ENCODE data around the gene C14orf119. TPM values are rescaled to one million over a fixed set of nuclear protein-coding genes. Genes with fewer than 3 reads are reported as not detected.

Gene C14orf119
- total and polyA plus RNA-seq, 9 of the 15 experiments (the other 6 are each of a cell fraction or from before 2014, with no cell fraction given) = 36.7 to 251 (median 51.8) TPM

GRCh38 chr14:23128969-23129758 lies 33.9 kb downstream of the C14orf119 start (continued):
- TF ChIP-seq L3MBTL2 (IDR thresholded peaks at IDR 0.05) (no peak), NELFE (IDR thresholded peaks at IDR 0.05; ENCODE audit: insufficient read depth, insufficient read length) (no peak), BRD9 (IDR thresholded peaks at IDR 0.05; ENCODE audit: low read depth, partially characterized antibody) (no peak), UBTF (IDR thresholded peaks at IDR 0.05; ENCODE audit: borderline replicate concordance in 1 of 2, low read depth in 2 of 2, low read length in 2 of 2) (0 out of 4 replicates have a peak, but pooled peaks of 1 of the 2 experiments have one; percentile 16), MECOM (CRISPR knock-in tag; IDR thresholded peaks at IDR 0.05) (peak; percentile 57; the same call in 1 of the 2 replicates), MYNN (IDR thresholded peaks at IDR 0.05) (no peak), MYNN (CRISPR knock-in tag; IDR thresholded peaks at IDR 0.05) (no peak), SMARCB1 (IDR thresholded peaks at IDR 0.05; ENCODE audit: insufficient read length, low read depth) (no peak), EP400 (IDR thresholded peaks at IDR 0.05) (no peak), ZNF668 (CRISPR knock-in tag; IDR thresholded peaks at IDR 0.05) (no peak), CBFA2T3 (IDR thresholded peaks at IDR 0.05) (peak; percentile 89), ZC3H8 (IDR thresholded peaks at IDR 0.05) (no peak), HNRNPLL (IDR thresholded peaks at IDR 0.05; ENCODE audit: low read depth, low read length, poor library complexity, severe bottlenecking) (no peak), THAP7 (CRISPR knock-in tag; IDR thresholded peaks at IDR 0.05) (no peak), ZC3H4 (CRISPR knock-in tag; IDR thresholded peaks at IDR 0.05; ENCODE audit: borderline replicate concordance) (no peak), TGIF2 (CRISPR knock-in tag; IDR thresholded peaks at IDR 0.05) (no peak)
- TF ChIP-seq, protein P1, sequence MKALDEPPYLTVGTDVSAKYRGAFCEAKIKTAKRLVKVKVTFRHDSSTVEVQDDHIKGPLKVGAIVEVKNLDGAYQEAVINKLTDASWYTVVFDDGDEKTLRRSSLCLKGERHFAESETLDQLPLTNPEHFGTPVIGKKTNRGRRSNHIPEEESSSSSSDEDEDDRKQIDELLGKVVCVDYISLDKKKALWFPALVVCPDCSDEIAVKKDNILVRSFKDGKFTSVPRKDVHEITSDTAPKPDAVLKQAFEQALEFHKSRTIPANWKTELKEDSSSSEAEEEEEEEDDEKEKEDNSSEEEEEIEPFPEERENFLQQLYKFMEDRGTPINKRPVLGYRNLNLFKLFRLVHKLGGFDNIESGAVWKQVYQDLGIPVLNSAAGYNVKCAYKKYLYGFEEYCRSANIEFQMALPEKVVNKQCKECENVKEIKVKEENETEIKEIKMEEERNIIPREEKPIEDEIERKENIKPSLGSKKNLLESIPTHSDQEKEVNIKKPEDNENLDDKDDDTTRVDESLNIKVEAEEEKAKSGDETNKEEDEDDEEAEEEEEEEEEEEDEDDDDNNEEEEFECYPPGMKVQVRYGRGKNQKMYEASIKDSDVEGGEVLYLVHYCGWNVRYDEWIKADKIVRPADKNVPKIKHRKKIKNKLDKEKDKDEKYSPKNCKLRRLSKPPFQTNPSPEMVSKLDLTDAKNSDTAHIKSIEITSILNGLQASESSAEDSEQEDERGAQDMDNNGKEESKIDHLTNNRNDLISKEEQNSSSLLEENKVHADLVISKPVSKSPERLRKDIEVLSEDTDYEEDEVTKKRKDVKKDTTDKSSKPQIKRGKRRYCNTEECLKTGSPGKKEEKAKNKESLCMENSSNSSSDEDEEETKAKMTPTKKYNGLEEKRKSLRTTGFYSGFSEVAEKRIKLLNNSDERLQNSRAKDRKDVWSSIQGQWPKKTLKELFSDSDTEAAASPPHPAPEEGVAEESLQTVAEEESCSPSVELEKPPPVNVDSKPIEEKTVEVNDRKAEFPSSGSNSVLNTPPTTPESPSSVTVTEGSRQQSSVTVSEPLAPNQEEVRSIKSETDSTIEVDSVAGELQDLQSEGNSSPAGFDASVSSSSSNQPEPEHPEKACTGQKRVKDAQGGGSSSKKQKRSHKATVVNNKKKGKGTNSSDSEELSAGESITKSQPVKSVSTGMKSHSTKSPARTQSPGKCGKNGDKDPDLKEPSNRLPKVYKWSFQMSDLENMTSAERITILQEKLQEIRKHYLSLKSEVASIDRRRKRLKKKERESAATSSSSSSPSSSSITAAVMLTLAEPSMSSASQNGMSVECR (CRISPR knock-in tag; IDR thresholded peaks at IDR 0.05) = no peak
- TF ChIP-seq, protein P2, sequence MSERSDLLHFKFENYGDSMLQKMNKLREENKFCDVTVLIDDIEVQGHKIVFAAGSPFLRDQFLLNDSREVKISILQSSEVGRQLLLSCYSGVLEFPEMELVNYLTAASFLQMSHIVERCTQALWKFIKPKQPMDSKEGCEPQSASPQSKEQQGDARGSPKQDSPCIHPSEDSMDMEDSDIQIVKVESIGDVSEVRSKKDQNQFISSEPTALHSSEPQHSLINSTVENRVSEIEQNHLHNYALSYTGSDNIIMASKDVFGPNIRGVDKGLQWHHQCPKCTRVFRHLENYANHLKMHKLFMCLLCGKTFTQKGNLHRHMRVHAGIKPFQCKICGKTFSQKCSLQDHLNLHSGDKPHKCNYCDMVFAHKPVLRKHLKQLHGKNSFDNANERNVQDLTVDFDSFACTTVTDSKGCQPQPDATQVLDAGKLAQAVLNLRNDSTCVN (CRISPR knock-in tag; IDR thresholded peaks at IDR 0.05) = no peak
- TF ChIP-seq, protein P3, sequence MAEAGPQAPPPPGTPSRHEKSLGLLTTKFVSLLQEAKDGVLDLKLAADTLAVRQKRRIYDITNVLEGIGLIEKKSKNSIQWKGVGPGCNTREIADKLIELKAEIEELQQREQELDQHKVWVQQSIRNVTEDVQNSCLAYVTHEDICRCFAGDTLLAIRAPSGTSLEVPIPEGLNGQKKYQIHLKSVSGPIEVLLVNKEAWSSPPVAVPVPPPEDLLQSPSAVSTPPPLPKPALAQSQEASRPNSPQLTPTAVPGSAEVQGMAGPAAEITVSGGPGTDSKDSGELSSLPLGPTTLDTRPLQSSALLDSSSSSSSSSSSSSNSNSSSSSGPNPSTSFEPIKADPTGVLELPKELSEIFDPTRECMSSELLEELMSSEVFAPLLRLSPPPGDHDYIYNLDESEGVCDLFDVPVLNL (CRISPR knock-in tag; IDR thresholded peaks at IDR 0.05; ENCODE audit: low read depth) = no peak

Measured in K562 (cell line).